ENCODE results near the gene C19orf12.
A peak's percentile ranks its signal among the peaks of the same experiment; 100 is the strongest.

C19orf12 gene

DNA sequence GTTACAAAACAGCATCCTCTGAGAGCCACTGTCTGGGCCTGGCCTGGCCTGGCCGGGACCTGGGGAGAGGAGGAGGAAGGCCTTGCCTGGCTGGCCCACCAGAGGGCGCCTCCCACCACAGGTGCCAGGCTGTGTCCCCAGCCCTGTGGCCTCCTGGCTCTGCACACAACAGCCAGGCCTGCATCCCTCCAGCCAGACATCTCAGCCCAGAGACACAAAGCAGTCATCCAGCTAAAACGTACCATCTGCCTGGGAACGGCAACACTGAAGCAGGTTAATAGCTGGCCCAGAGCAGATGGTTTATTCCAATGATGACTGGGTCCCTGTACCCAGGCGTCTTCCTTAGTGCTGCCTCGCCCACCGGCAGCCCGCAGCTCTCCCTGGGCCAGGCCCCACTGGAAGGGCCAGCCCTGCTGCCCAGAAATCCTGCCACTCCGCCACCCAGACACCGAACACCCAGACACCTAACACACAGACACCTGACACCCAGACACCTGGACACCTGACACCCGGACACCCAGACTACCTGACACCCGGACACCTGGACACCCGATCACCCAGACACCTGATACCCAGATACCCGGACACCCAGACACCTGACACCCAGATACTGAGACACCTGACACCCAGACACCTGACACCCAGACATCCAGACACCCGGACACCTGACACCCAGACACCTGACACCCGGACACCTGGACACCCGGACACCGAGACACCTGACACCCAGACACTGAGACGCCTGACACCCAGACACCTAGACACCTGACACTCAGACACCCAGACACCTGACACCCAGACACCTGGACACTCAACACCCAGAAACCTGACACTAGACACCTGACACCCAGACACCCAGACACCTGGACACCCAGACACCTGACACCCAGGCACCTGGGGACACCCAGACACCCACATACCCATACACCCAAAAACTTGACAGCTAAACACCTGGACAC is 20.1 kb downstream of the C19orf12 start:
- Mint-ChIP-seq H3K27ac (peak overlapping the region; percentile 81), H3K27me3 (no peaks in the 10 kb centered on the region), H3K4me3 (no peak overlapping the region), H3K36me3 (no peaks in the 10 kb centered on the region), H3K4me1 (peaks cover 32% of the 10 kb centered on the region), H3K9me3 (no peaks in the 10 kb centered on the region)
- ATAC-seq, result peak; percentile 95

DNA sequence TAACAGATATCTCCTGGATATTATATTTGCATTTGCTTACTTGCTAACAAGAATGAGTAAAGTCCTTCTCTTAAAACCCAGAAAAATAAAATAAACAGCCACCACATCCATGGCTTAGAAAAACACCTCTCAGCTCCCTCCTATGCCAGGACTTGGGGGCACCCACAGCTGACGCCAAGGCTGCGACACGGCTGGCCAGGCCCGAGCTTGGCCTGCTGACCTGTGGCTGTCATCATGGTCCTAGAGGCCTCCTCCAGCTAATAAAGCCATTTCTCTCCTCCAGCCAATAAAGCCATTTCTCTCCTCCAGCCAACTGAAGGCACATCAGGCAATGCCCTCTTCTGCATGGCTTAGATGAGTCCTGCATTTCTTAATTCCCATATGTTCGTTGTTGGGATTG is 20.9 kb downstream of the C19orf12 start:
- Mint-ChIP-seq H3K36me3 (peaks cover 7% of the 10 kb centered on the region), H3K4me3 (no peak overlapping the region), H3K27me3 (no peaks in the 10 kb centered on the region), H3K27ac (peak overlapping the region; percentile 81), H3K9me3 (peaks cover 4% of the 10 kb centered on the region), H3K4me1 (peaks cover 32% of the 10 kb centered on the region)
- no peak for ATAC-seq

DNA sequence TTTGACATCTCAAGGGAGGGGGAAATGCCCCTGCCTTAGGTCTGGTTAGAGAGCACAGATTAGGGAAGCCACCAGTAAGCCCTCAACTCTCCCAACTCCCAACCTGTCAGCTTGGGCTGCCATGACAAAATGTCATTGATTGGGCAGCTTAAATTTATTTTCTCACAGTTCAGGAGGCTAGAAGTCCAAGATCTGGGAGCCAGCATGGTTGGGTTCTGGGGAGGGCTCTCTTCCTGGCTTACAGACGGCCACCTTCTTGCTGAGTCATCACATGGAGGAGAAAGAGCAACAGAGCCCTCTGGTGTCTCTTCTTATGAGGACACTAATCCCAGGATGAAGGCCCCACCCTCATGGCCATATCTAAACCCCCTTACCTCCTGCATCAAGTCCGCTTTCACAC is 24.2 kb downstream of the C19orf12 start:
- Mint-ChIP-seq H3K27ac (peak overlapping the region; percentile 59), H3K36me3 (peaks cover 7% of the 10 kb centered on the region), H3K4me3 (no peak overlapping the region), H3K27me3 (no peaks in the 10 kb centered on the region), H3K9me3 (peaks cover 4% of the 10 kb centered on the region), H3K4me1 (peaks cover 27% of the 10 kb centered on the region)
- ATAC-seq, result peak; percentile 63

DNA sequence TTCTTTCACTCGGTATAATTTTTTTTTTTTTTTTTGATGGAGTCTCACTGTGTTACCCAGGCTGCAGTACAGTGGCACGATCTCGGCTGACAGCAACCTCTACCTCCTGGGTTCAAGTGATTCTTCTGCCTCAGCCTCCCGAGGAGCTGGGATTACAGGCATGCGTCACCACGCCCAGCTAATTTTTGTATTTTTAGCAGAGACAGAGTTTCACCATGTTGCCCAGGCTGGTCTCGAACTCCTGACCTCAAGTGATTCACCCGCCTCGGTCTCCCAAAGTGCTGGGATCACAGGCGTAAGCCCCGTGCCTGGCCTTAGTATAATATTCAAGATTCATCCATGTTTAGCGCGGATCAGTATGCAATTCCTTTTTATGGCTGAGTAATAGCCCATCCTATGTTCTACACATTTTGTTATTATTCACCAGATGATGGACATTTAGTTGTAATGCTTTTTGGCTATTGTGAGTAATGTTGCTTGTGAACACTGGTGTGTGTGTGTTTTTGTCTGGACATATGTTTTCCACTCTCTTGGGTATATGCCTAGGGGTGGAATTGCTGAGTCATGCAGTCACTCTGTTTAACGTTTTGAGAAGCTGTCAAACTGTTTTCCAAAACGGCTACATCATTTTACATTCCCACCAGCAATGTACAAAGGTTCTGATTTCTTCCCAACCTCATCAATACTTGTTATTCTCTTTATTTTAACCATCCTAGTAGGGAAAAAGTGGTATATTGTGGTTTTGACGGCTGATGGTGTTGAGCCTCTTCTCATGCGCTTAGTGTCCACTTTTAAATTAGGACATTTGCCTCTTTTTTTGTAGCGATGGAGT is 26.9 kb downstream of the C19orf12 start:
- Mint-ChIP-seq H3K27ac (peak overlapping the region; percentile 17), H3K27me3 (no peaks in the 10 kb centered on the region), H3K4me3 (no peak overlapping the region), H3K4me1 (no peaks in the 10 kb centered on the region), H3K9me3 (peaks cover 4% of the 10 kb centered on the region), H3K36me3 (peaks cover 7% of the 10 kb centered on the region)
- ATAC-seq, result no peak

DNA sequence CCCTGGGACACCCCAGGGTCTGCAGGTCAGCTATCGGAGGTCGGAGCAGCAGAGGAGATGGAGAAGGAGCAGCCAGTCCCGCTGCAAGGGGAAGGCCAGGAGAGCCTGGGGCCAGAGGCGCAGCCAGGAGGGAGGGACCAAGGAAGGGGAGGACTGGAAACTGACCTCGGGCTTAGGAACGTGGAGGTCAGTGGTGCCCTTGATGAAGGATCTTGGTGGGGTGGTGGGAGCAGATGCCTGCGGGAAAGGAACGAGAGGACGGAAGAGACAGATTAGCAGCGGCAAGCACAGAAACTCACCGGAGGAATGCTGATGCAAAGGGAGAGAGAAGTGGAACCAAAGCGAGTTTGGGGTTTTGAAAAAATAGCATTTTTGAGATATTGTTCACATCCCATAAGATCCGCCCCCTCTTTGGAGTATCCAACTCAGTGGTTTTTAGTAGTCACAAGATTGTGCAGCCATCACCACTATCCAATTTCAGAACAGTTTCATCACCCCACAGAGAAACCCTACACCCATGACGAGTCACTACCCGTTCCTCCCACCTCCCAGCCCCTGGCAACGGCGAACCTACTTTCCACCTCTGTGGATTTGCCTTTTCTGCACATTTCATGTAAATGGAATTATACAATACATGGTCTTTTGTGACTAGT is 27.7 kb downstream of the C19orf12 start:
- H3K9me3 Mint-ChIP-seq, result peaks cover 4% of the 10 kb centered on the region
- H3K27ac Mint-ChIP-seq, result no peak overlapping the region
- no peak overlapping the region for H3K4me3 Mint-ChIP-seq
- H3K36me3 Mint-ChIP-seq, result peaks cover 7% of the 10 kb centered on the region
- H3K4me1 Mint-ChIP-seq, result no peaks in the 10 kb centered on the region
- no peaks in the 10 kb centered on the region for H3K27me3 Mint-ChIP-seq
- ATAC-seq, result no peak

DNA sequence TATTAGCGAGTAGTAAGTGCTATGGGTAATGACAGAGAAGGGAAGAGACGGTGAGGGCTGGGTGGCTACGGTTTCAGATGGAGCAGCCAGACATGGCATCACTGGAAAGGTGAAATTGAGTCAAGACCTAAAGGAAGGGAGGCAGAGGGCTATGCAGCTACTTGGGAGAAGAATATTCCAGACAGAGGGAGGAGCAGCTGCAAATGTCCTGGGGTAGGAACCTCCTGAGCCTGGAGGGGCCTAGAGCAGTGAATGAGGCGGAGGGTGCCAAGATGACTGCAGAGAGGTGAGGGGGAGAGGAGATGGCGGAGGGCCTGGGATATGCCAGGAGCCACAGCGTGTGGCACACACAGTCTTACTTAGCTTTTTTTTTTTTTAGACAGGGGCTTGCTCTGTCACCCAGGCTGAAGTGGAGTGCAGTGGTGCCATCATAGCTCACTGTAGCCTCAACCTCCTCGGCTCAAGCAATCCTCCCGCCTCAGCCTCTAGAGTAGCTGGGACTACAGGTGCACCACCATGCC is 28.7 kb downstream of the C19orf12 start:
- Mint-ChIP-seq H3K27ac (peak overlapping the region; percentile 4), H3K4me3 (no peak overlapping the region), H3K36me3 (peaks cover 7% of the 10 kb centered on the region), H3K9me3 (peaks cover 4% of the 10 kb centered on the region), H3K4me1 (peaks cover 4% of the 10 kb centered on the region), H3K27me3 (no peaks in the 10 kb centered on the region)
- ATAC-seq, result no peak

DNA sequence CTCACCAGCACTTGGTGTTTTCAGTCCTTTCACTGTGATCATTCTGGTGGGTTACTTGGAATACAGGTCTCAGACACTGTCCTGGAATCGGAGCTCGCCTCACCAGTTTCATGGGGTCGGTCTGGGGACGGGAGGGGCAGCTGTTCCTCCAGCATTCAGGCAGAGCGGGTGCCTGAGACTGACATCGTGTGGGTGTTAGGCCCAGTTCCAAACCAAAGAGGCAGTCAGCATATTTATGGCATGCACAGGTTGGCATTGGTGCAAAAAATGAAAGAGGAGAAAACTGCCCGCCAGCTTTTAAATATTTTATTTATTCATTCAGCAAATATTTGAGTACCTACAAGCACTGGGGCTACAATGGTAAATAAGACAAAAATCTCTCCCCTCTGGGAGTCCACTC is 29.7 kb downstream of the C19orf12 start:
- H3K27me3 Mint-ChIP-seq, result no peaks in the 10 kb centered on the region
- no peak overlapping the region for H3K27ac Mint-ChIP-seq
- H3K4me3 Mint-ChIP-seq, result no peak overlapping the region
- peaks cover 4% of the 10 kb centered on the region for H3K9me3 Mint-ChIP-seq
- H3K4me1 Mint-ChIP-seq, result peaks cover 14% of the 10 kb centered on the region
- no peak for ATAC-seq
- peaks cover 7% of the 10 kb centered on the region for H3K36me3 Mint-ChIP-seq

DNA sequence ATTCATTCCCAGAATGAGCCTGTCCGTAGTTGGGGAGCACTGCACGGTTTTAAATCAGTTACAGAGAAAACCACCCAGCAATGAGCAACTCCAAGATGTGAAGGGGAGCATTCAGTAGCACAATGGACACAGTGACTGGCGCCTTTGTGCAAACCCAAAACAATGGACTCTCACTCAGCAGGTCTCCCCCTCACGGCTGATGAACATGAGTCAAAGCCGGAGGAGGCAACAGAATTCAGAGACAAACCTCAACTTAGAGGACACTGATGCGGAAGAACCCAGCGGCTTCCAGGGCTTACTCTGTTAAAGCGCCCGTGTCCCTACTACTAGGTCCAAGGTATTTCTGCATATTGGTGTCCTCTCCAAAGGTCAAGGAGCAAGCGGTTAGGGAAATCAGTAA is 32.1 kb downstream of the C19orf12 start:
- Mint-ChIP-seq H3K27ac (no peak overlapping the region), H3K36me3 (no peaks in the 10 kb centered on the region), H3K4me1 (peaks cover 29% of the 10 kb centered on the region), H3K4me3 (no peak overlapping the region), H3K9me3 (no peaks in the 10 kb centered on the region), H3K27me3 (no peaks in the 10 kb centered on the region)
- no peak for ATAC-seq

DNA sequence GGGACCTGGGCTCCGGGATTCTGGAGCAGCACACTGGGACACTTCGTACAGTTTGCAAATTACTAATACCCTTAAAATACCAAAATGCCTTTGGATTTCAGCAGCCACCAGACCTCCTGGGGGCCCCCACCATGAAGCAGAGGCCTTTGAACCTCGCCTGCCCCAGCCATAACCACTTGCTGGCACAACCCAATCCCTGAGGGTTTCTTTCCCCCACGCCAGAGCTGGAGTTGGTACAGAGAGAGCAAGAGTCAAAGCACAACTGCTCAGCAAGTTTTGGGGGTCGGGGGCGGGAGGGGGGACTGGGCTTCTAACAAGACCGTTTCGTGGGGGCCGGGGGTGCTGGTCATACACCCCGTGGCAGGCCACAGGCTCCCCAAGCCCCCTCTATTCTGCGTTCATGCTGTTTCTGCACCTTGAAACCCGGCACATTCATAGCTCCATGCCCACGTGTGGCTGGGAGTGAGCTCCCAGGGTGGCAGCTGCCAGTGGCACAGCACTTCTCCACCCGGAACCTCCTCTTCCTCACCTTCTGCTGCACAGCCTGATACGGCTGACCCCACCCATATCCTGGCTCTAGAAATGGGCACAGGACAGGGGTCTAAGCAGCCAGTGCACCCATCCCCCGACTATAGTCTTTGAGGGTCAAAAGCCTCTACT is 32.7 kb downstream of the C19orf12 start:
- Mint-ChIP-seq H3K36me3 (no peaks in the 10 kb centered on the region), H3K4me3 (no peak overlapping the region), H3K4me1 (peaks cover 31% of the 10 kb centered on the region), H3K9me3 (no peaks in the 10 kb centered on the region), H3K27me3 (no peaks in the 10 kb centered on the region), H3K27ac (no peak overlapping the region)
- no peak for ATAC-seq

DNA sequence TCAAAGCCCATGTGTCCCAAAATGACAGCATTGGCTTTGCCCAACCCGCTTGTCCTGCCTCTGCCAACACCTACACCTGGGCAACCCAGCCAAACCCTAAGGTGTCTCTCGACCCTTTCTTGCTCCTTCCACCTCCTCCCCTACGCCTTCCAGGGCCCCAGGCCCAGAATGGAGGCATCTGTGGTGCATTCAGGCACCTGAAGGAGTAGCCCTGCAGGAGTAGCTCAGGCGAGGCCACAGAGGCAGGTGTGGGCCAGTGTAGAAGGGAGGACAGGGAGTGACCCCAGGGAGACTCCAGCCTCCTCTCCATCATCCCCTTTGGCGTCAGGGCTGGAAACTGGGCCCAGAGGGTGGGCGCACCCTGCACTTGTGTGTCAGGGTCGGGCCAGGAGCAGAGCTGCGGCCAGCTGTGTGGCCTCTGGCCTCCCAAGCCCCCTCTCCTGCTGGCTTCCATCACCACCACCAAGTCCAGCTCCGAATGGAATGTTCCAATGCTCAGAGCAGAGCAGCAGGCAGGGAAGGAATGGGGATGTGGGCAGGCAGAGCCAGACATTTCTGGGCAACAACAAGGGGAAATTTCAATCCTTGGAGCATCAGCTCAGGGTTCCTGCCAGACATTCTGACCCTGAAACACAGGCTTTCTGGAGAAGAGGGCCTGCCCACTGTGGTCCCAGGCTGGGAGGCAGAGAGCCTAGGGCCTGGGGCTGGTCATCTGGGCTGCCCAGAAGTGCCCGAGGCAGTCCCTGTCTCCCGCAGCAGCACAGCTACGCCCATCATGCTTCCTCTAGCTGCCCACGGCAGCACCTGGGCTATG is 33.4 kb downstream of the C19orf12 start:
- H3K27ac Mint-ChIP-seq, result peak overlapping the region; percentile 85
- ATAC-seq, result no peak
- peaks cover 7% of the 10 kb centered on the region for H3K36me3 Mint-ChIP-seq
- peak overlapping the region; percentile 13 for H3K4me3 Mint-ChIP-seq
- H3K9me3 Mint-ChIP-seq, result no peaks in the 10 kb centered on the region
- H3K4me1 Mint-ChIP-seq, result peaks cover 38% of the 10 kb centered on the region
- no peaks in the 10 kb centered on the region for H3K27me3 Mint-ChIP-seq

DNA sequence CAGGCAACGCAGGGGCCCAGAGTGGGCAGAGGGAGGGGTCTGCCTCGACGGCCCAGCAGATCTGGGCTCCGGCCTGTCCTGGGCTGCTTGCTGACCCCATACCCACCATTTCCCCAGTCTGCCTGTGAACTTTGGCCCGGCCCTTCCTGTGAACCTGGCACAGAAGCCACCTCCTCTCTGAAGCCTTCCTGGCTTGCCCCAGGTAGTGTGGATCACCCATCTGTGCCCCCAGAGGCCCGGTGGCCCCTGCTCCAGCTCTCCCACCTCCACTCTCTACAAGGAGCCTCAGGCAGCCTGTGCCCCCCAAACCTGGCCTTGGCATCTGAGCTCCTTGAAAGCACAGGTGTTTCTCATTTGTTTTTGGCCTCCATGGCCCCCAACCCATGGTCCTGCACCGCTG is 34.1 kb downstream of the C19orf12 start:
- Mint-ChIP-seq H3K27ac (peak overlapping the region; percentile 85), H3K36me3 (peaks cover 11% of the 10 kb centered on the region), H3K4me1 (peaks cover 40% of the 10 kb centered on the region), H3K9me3 (no peaks in the 10 kb centered on the region), H3K4me3 (peak overlapping the region; percentile 13), H3K27me3 (no peaks in the 10 kb centered on the region)
- ATAC-seq, result no peak

DNA sequence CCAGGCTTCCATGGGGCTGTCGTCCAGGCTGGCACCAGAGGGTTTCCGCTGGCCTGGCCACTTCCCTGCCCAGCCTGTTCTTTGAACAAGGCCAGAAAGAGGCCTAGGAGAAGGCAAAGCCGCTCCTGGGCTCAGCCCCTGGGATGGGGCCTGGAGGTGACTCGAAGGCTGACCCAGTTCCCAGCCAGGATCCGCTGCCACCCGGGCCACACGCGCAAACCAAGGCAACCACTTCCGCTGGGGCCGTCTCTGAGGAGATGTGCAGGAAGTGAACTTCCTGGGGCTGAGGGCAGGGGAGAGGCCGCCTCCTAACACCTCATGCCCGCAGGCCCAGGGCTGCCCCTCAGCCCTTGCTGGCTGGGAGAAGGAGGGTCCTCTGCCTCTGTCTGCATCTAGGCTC is 34.6 kb downstream of the C19orf12 start:
- peaks cover 40% of the 10 kb centered on the region for H3K4me1 Mint-ChIP-seq
- ATAC-seq, result peak; percentile 87
- peaks cover 11% of the 10 kb centered on the region for H3K36me3 Mint-ChIP-seq
- H3K9me3 Mint-ChIP-seq, result no peaks in the 10 kb centered on the region
- H3K27me3 Mint-ChIP-seq, result no peaks in the 10 kb centered on the region
- no peak overlapping the region for H3K4me3 Mint-ChIP-seq
- H3K27ac Mint-ChIP-seq, result peak overlapping the region; percentile 85

DNA sequence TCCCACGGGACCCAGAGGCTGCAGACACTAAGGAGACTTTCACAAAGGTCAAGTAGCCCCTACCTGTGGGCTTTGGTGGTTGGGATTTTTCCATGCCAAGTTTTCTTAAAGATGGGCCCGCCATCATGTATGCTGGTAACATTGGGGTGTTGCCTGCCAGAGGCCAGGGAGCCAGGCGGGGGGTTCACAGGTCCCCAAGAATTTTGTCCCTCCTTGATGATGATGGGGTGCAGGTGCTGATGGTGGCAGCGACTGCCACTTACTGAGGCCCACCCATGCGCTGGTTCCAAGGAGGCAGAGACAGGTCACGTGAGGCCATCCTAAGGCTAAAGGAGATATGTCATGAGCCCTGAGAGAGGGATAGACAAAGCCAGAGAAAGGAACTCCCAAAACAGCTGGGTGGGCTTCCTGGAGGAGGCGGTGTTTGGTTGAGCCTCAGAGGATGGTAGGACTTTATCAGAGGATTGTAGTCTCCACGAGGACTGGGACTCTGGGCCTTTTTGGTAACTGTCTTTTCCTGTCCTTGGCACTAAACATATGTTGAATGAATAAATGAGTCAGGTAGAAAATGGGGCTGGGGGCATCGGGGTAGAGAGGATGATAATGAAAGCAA is 35.4 kb downstream of the C19orf12 start:
- peaks cover 11% of the 10 kb centered on the region for H3K36me3 Mint-ChIP-seq
- no peaks in the 10 kb centered on the region for H3K9me3 Mint-ChIP-seq
- H3K27me3 Mint-ChIP-seq, result no peaks in the 10 kb centered on the region
- ATAC-seq, result no peak
- H3K4me1 Mint-ChIP-seq, result peaks cover 40% of the 10 kb centered on the region
- peak overlapping the region; percentile 85 for H3K27ac Mint-ChIP-seq
- peak overlapping the region; percentile 12 for H3K4me3 Mint-ChIP-seq
